SK-N-MC (cell line): ENCODE measurements around the gene AKAP13.

Source experiments
- EZH2 ChIP-seq: fragments of 200-600 bp; sonication (generic); IDR thresholded peaks from one replicate; pipeline ENCODE4 v1.6.1; 2017; ENCODE audit warnings: antibody characterized with exemption
- POLR2AphosphoS5 ChIP-seq: IDR thresholded peaks from 2 replicates; pipeline ENCODE4 v1.6.1; 2012; ENCODE audit warnings: mild to moderate bottlenecking, low read depth, low read length, borderline replicate concordance

DNA sequence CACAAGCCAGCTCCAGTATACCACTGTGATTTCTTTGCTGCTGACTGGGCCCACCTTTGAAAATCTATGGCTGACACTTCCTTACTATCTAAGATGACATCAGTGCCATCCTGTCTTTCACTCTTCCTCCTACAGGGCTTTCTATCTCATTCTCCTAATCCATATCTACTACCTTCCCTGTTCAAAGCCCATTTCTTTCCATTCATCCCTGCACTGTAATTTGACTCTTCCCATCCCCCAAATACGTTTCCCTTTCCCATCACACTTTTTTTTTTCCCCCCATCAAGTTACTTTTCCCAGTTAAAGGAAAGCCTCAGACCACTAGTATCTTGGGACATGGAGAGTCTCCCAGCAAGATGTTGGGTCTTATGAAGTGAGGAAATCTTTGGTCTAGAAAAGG lies 136.7 kb downstream of the AKAP13 start:
- TF ChIP-seq EZH2 (no peak), POLR2AphosphoS5 (no peak)
